C4-2B (cell line): ENCODE results near the gene POLR3A.
A peak's percentile ranks its signal among the peaks of the same experiment; 100 is the strongest.

Source experiments
- H3K27ac ChIP-seq: fragments of 450-650 bp; 2 replicates; pipeline ENCODE4 v1.5.1; 2017
- ZFX ChIP-seq: fragments of 450-650 bp; IDR thresholded peaks from 2 replicates; pipeline ENCODE4 v1.6.1; 2017
- TF ChIP-seq, protein P1 (sequence below): fragments of 450-650 bp; conservative IDR thresholded peaks from 2 replicates; pipeline ENCODE4 v1.5.1; 2017; ENCODE audit warnings: mild to moderate bottlenecking

POLR3A gene

DNA sequence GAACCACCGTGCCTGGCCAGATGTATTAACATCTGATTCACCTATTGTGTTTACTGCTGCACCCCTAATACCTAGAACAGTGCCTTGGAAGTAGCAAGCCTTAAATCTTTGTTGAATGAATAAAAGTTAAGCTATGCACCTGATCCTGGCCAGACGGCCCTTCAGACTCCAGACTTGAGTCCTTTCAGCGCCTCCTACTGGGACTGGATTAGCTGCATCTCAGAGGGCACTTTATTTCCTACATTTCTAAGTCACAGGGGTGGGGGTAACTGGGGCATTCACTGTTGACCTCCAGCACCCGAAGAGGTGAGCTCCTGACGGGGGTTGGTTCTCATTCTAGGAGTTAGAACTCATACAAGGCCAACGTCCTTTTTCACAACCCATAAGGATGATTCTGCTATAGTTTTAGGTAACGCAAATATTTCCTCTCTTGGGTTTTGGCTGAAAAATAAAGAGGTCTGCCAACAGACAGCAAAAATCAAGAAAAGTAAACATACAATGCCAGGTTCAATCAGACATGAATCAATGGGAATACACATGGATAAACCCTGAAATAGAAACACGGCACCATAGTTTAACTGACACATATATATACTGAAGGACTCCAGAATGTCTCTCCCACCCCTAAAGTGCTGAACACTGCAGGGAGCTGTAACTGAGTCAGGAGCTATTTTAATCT, 54.8 kb downstream of the POLR3A start:
- TF ChIP-seq, protein P1, sequence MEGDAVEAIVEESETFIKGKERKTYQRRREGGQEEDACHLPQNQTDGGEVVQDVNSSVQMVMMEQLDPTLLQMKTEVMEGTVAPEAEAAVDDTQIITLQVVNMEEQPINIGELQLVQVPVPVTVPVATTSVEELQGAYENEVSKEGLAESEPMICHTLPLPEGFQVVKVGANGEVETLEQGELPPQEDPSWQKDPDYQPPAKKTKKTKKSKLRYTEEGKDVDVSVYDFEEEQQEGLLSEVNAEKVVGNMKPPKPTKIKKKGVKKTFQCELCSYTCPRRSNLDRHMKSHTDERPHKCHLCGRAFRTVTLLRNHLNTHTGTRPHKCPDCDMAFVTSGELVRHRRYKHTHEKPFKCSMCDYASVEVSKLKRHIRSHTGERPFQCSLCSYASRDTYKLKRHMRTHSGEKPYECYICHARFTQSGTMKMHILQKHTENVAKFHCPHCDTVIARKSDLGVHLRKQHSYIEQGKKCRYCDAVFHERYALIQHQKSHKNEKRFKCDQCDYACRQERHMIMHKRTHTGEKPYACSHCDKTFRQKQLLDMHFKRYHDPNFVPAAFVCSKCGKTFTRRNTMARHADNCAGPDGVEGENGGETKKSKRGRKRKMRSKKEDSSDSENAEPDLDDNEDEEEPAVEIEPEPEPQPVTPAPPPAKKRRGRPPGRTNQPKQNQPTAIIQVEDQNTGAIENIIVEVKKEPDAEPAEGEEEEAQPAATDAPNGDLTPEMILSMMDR, result no peak; the same call in 1 of the 2 replicates
- no peak for TF ChIP-seq ZFX
- no peak overlapping the region for H3K27ac ChIP-seq

DNA sequence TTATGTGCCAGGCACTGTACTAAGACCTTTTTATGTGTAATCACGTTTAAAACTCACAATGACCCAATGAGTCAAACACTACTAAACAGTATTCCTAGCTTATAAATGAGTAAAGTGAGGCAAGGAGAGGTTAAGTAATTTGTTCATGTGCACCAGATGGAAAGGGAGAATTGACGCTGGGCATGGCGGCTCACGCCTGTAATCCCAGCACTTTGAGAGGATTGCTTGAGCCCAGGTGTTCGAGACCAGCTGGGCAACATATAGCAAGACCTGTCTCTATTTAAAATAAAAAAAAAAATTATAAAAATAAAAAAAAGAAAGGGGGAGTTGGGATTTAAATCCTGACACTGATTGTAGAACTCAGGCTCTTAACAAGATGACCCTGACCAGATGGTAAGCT, 56.0 kb downstream of the POLR3A start:
- H3K27ac ChIP-seq, result no peak overlapping the region
- TF ChIP-seq ZFX, result no peak
- TF ChIP-seq, protein P1, result no peak

DNA sequence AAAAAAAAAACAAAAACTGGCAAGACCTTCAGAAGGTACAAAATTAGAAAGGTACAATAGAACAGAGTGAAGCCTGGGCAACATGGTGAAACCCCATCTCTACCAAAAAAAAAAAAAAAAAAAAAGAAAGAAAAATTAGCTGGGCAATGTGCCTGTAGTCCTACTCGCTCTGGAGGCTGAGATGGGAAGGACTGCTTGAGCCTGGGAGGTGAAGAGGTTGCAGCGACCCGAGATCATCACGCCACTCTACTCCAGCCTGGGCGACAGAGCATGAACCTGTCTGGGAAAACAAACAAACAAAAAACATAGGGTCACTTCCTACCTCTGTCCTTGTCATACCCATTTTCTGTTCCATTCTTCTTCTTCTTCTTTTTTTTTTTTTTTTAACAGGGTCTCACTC, 57.2 kb downstream of the POLR3A start:
- no peak overlapping the region for H3K27ac ChIP-seq
- TF ChIP-seq, protein P1, result no peak
- no peak for TF ChIP-seq ZFX

DNA sequence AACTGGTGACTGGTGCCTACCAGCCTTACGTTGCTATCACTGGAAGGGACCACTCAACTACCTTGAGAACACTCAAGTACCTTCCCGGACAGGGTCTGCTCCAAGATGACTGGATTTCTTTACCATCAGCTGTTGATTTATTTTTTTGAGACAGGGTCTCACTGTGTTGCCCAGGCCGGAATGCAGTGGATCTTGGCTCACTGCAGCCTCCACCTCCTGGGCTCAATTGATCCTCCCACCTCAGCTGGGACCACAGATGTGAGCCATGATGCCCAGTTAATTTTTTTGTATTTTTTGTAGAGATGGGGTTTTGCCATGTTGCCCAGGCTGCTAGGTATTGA, 57.5 kb downstream of the POLR3A start:
- no peak for TF ChIP-seq ZFX
- TF ChIP-seq, protein P1, result no peak
- peak overlapping the region; percentile 5; the same call in 1 of the 2 replicates for H3K27ac ChIP-seq

DNA sequence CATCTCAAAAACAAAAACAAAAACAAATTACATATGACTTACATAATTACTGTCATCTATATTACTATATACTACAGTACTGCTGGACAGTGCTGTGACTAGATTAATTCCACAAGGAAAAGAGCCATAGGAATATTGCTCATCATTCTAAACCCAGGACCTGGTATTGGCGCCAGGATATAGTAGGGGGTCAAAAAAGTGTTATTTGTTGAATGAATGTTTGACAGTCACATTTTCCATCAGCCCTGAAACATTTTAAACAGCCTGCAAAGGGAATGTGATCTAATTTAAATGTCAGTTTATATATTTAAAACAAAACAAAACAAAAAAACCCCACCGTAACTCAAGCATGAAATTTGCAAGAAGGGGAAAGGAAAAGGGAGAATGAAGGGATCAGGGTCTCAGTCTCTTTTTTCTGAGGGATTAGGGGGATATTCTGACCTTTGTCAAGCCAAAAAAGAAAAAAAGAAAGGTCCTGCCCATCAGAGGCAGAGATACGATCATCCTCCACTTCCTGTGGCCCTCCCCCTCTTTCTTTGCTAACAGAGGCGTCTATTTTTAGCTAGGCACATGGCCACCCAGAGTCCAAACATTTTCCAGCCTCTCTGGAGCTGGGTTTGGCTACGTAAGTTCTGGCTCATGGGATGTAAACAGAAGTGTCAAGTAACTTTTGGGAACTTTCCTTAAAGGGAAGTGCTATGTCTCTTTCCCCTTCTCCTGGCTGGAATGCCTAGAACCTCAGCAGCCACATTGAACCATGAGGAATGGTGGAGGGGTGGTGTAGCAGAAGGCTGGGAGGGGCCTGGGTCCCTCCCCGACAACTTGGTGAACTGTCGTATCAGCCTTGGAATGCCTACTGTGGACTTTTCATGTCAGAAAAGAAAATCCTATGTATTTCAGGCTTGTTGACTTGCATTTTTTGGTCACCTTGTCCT, 58.2 kb downstream of the POLR3A start:
- TF ChIP-seq, protein P1, result no peak
- TF ChIP-seq ZFX, result no peak
- peak overlapping the region; percentile 5 for H3K27ac ChIP-seq

DNA sequence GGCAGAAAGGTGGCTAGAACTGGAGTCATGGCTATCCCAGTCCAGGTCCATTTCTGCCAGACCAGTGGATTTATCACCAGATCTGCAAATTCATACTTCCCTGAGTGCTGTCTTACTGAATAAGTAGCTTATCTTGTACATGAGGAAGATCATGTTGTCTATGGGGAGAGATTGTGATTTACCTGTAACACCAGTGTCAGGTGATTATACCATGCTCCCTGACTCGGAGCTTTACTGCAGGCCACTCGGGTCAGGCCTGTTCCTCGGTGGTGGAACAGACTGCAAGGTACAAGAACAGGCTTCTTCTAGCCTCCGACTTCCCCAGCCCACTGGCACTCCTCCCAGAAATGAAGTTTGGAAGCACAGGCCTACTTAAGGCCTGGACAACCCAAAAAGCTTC, 60.2 kb downstream of the POLR3A start:
- H3K27ac ChIP-seq, result no peak overlapping the region
- TF ChIP-seq ZFX, result no peak
- TF ChIP-seq, protein P1, result no peak

DNA sequence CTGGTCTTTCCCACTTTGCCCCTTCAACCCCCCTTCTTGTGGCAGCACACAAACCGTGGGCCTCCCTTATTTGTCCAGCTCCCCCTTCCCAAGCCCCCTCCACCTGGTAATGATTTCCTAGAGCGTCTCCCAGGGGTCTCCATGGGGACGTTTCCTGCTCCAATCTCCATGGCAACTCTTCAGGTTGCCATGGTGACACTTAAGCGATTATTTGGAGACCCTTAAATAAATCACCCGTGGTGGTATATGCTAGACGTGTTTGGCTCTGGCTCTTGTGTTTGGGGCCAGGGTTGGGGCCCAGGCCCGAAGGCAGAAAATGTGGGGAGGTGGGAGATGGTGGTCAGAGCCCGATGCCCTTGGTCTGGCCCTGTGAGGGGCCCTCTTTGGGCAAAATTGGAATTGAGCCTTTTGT, 61.7 kb downstream of the POLR3A start:
- TF ChIP-seq, protein P1, result no peak
- TF ChIP-seq ZFX, result no peak
- no peak overlapping the region for H3K27ac ChIP-seq
